Measurements from ENCODE around the gene PSTPIP1. TPM values are rescaled to one million over a fixed set of nuclear protein-coding genes. Genes with fewer than 3 reads are reported as not detected.

PSTPIP1 gene
- total and polyA plus RNA-seq, 2 experiments from 2014 or later = 0.80 to 3.7 TPM

DNA sequence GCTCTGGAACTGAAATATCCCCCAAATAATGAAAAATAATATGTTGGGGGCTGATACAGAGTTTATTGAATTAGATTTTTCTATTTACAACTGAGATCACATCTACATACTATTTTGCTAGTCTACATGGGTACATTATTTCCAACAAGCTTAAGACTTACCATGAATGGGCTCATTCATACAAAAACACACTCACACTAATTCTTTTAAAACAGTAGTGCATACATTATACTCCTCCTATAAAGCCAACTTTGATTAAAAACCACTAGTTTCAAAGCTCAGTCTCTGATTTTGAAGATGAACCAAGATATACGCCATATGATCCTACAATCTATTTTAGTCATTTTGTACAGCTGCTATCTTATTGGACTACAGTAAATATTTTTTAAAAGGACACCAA is 51.1 kb downstream of the PSTPIP1 start:
- no peaks in the 10 kb centered on the region for H3K9me3 Mint-ChIP-seq
- peaks cover 31% of the 10 kb centered on the region for H3K36me3 Mint-ChIP-seq (ENCODE audit: low read depth)
- Histone ChIP-seq H3K4me3 (no peak overlapping the region), H4K20me1 (replicated peaks; ENCODE audit: insufficient read depth) (peaks cover 5% of the 10 kb centered on the region; the same call in 1 of the 2 replicates), H3K27me3 (ENCODE audit: insufficient read depth) (no peaks in the 10 kb centered on the region), H3K27ac (ENCODE audit: low read depth) (no peak overlapping the region), H3K4me2 (no peak overlapping the region), H3K9me2 (ENCODE audit: insufficient read depth) (no peaks in the 10 kb centered on the region), H2AFZ (no peak overlapping the region), H3K36me3 (ENCODE audit: insufficient read depth) (peaks cover 2% of the 10 kb centered on the region; the same call in 1 of the 2 replicates), H3K79me2 (replicated peaks; ENCODE audit: insufficient read depth) (no peaks in the 10 kb centered on the region), H3F3A (replicated peaks; ENCODE audit: low read depth) (no peaks in the 10 kb centered on the region), H3K4me1 (ENCODE audit: insufficient read depth) (no peaks in the 10 kb centered on the region)
- ATAC-seq (no peak), DNase-seq (ENCODE audit: low spot score) (no peak)
- H3K27me3 Mint-ChIP-seq (ENCODE audit: insufficient read depth, low read depth, poor library complexity) = peaks cover 2% of the 10 kb centered on the region
- TF ChIP-seq EZH2phosphoT487 (IDR thresholded peaks at IDR 0.05; ENCODE audit: unreplicated experiment) = no peak
- no peak for TF ChIP-seq JUNB (IDR thresholded peaks at IDR 0.05; ENCODE audit: unreplicated experiment)
- no peak for TF ChIP-seq ZNF331 (CRISPR knock-in tag; IDR thresholded peaks at IDR 0.05; ENCODE audit: low read depth)
- no peak for TF ChIP-seq POLR2AphosphoS5 (IDR thresholded peaks at IDR 0.05; ENCODE audit: low read depth)
- no peak for TF ChIP-seq EZH2 (IDR thresholded peaks at IDR 0.05; ENCODE audit: low read depth, unreplicated experiment)
- TF ChIP-seq, protein P1, sequence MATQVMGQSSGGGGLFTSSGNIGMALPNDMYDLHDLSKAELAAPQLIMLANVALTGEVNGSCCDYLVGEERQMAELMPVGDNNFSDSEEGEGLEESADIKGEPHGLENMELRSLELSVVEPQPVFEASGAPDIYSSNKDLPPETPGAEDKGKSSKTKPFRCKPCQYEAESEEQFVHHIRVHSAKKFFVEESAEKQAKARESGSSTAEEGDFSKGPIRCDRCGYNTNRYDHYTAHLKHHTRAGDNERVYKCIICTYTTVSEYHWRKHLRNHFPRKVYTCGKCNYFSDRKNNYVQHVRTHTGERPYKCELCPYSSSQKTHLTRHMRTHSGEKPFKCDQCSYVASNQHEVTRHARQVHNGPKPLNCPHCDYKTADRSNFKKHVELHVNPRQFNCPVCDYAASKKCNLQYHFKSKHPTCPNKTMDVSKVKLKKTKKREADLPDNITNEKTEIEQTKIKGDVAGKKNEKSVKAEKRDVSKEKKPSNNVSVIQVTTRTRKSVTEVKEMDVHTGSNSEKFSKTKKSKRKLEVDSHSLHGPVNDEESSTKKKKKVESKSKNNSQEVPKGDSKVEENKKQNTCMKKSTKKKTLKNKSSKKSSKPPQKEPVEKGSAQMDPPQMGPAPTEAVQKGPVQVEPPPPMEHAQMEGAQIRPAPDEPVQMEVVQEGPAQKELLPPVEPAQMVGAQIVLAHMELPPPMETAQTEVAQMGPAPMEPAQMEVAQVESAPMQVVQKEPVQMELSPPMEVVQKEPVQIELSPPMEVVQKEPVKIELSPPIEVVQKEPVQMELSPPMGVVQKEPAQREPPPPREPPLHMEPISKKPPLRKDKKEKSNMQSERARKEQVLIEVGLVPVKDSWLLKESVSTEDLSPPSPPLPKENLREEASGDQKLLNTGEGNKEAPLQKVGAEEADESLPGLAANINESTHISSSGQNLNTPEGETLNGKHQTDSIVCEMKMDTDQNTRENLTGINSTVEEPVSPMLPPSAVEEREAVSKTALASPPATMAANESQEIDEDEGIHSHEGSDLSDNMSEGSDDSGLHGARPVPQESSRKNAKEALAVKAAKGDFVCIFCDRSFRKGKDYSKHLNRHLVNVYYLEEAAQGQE (IDR thresholded peaks at IDR 0.05; ENCODE audit: unreplicated experiment) = no peak
- TF ChIP-seq, protein P2, sequence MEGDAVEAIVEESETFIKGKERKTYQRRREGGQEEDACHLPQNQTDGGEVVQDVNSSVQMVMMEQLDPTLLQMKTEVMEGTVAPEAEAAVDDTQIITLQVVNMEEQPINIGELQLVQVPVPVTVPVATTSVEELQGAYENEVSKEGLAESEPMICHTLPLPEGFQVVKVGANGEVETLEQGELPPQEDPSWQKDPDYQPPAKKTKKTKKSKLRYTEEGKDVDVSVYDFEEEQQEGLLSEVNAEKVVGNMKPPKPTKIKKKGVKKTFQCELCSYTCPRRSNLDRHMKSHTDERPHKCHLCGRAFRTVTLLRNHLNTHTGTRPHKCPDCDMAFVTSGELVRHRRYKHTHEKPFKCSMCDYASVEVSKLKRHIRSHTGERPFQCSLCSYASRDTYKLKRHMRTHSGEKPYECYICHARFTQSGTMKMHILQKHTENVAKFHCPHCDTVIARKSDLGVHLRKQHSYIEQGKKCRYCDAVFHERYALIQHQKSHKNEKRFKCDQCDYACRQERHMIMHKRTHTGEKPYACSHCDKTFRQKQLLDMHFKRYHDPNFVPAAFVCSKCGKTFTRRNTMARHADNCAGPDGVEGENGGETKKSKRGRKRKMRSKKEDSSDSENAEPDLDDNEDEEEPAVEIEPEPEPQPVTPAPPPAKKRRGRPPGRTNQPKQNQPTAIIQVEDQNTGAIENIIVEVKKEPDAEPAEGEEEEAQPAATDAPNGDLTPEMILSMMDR (conservative IDR thresholded peaks at IDR 0.05; ENCODE audit: low read depth in 2 of 2) = no peak
- TF ChIP-seq, protein P3, sequence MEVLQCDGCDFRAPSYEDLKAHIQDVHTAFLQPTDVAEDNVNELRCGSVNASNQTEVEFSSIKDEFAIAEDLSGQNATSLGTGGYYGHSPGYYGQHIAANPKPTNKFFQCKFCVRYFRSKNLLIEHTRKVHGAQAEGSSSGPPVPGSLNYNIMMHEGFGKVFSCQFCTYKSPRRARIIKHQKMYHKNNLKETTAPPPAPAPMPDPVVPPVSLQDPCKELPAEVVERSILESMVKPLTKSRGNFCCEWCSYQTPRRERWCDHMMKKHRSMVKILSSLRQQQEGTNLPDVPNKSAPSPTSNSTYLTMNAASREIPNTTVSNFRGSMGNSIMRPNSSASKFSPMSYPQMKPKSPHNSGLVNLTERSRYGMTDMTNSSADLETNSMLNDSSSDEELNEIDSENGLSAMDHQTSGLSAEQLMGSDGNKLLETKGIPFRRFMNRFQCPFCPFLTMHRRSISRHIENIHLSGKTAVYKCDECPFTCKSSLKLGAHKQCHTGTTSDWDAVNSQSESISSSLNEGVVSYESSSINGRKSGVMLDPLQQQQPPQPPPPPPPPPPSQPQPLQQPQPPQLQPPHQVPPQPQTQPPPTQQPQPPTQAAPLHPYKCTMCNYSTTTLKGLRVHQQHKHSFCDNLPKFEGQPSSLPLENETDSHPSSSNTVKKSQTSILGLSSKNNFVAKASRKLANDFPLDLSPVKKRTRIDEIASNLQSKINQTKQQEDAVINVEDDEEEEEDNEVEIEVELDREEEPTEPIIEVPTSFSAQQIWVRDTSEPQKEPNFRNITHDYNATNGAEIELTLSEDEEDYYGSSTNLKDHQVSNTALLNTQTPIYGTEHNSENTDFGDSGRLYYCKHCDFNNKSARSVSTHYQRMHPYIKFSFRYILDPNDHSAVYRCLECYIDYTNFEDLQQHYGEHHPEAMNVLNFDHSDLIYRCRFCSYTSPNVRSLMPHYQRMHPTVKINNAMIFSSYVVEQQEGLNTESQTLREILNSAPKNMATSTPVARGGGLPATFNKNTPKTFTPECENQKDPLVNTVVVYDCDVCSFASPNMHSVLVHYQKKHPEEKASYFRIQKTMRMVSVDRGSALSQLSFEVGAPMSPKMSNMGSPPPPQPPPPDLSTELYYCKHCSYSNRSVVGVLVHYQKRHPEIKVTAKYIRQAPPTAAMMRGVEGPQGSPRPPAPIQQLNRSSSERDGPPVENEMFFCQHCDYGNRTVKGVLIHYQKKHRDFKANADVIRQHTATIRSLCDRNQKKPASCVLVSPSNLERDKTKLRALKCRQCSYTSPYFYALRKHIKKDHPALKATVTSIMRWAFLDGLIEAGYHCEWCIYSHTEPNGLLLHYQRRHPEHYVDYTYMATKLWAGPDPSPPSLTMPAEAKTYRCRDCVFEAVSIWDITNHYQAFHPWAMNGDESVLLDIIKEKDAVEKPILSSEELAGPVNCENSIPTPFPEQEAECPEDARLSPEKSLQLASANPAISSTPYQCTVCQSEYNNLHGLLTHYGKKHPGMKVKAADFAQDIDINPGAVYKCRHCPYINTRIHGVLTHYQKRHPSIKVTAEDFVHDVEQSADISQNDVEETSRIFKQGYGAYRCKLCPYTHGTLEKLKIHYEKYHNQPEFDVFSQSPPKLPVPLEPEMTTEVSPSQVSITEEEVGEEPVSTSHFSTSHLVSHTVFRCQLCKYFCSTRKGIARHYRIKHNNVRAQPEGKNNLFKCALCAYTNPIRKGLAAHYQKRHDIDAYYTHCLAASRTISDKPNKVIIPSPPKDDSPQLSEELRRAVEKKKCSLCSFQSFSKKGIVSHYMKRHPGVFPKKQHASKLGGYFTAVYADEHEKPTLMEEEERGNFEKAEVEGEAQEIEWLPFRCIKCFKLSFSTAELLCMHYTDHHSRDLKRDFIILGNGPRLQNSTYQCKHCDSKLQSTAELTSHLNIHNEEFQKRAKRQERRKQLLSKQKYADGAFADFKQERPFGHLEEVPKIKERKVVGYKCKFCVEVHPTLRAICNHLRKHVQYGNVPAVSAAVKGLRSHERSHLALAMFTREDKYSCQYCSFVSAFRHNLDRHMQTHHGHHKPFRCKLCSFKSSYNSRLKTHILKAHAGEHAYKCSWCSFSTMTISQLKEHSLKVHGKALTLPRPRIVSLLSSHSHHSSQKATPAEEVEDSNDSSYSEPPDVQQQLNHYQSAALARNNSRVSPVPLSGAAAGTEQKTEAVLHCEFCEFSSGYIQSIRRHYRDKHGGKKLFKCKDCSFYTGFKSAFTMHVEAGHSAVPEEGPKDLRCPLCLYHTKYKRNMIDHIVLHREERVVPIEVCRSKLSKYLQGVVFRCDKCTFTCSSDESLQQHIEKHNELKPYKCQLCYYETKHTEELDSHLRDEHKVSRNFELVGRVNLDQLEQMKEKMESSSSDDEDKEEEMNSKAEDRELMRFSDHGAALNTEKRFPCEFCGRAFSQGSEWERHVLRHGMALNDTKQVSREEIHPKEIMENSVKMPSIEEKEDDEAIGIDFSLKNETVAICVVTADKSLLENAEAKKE (CRISPR knock-in tag; IDR thresholded peaks at IDR 0.05) = no peak
- TF ChIP-seq, protein P4, sequence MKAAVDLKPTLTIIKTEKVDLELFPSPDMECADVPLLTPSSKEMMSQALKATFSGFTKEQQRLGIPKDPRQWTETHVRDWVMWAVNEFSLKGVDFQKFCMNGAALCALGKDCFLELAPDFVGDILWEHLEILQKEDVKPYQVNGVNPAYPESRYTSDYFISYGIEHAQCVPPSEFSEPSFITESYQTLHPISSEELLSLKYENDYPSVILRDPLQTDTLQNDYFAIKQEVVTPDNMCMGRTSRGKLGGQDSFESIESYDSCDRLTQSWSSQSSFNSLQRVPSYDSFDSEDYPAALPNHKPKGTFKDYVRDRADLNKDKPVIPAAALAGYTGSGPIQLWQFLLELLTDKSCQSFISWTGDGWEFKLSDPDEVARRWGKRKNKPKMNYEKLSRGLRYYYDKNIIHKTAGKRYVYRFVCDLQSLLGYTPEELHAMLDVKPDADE (IDR thresholded peaks at IDR 0.05) = no peak
- TF ChIP-seq CREB1 (CRISPR knock-in tag; IDR thresholded peaks at IDR 0.05; ENCODE audit: low read depth) = no peak
- H3K27ac Mint-ChIP-seq = no peak overlapping the region
- no peak overlapping the region for H3K4me3 Mint-ChIP-seq
- no peaks in the 10 kb centered on the region for H3K4me1 Mint-ChIP-seq
